EH (cell line): ENCODE data around the gene GAREM2.

ENCODE experiments used
- DNase-seq: peaks from one replicate; pipeline ENCODE4 v3.0.0-alpha.2; 2015; ENCODE audit warnings: low read depth

The GAREM2 gene

DNA sequence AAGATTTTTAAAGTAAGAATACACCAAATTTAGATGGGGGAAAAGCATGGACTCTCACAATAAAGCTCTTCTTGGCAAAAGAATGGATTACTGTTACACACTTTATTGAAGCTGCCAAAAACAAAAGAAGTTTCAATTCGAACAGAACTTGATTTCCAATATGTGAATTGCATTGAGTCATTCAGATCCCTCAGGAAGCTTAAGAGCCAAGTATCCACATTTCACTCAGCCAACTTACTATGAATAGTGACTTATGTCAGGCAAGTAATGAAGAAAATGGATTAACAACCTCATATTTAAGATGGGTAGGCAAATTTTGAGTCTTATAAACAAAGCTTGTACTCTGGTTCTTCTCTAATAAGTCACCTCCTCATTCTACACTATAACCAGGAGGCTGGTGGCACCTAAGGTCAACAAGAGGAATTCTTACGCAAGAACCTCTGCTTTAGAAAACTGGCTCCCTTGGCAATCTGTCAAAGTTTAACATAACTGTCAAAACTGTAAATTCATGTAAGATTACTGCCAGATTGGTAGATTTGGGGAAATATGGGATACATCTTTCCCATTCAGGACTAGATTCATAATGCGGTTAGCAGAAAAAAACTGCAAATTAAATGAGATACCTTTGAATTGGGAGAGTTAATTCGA, 65.5 kb downstream of the GAREM2 start:
- DNase-seq = peak; percentile 16
